GM19395 (cell line): ENCODE measurements around the gene ATP10B.

Experiments
- ATAC-seq: cut with Tn5 transposase; IDR thresholded peaks from one replicate; pipeline ENCODE4 v1.9.1; 2021; ENCODE audit warnings: mild to moderate bottlenecking, moderate library complexity; ENCODE audit not compliant: unreplicated experiment

ATP10B gene

DNA sequence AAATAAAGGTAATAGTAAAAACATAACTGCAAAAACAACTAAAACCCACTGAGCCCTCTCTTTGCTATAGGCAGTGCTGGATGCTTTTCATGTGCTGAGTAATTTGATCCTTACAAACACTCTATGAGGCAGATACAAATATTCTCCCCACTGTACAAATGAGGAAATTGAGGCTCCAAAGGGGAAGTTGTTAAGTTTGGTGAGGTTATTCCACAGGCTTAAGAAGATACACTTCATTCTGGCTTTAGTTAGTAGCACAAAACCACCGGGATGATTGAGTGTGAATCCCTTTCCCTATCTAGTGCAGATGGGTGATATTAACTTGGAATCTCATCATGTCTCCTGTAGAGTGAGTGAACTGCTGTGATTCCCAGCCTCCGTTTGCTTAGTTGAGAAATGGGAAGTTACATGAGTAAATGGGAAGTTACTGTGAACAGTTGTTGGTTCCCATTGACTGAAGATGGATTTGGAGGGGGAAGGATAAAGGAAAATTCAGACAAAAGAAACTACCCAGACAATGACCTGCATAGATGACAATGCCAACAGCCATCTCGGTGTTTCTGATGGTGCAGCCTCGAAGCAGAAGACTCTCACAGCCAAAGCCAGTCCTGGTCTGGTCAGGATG is 208.3 kb downstream of the ATP10B start:
- ATAC-seq = no peak

- no peak for ATAC-seq
These were observed 210.6 kb downstream of the ATP10B start for GRCh38 chr5:160641405-160641804.

GRCh38 chr5:160640406-160640805 is 211.6 kb downstream of the ATP10B start:
- no peak for ATAC-seq

- no peak for ATAC-seq
These were observed 213.8 kb downstream of the ATP10B start for GRCh38 chr5:160638161-160638742.

DNA sequence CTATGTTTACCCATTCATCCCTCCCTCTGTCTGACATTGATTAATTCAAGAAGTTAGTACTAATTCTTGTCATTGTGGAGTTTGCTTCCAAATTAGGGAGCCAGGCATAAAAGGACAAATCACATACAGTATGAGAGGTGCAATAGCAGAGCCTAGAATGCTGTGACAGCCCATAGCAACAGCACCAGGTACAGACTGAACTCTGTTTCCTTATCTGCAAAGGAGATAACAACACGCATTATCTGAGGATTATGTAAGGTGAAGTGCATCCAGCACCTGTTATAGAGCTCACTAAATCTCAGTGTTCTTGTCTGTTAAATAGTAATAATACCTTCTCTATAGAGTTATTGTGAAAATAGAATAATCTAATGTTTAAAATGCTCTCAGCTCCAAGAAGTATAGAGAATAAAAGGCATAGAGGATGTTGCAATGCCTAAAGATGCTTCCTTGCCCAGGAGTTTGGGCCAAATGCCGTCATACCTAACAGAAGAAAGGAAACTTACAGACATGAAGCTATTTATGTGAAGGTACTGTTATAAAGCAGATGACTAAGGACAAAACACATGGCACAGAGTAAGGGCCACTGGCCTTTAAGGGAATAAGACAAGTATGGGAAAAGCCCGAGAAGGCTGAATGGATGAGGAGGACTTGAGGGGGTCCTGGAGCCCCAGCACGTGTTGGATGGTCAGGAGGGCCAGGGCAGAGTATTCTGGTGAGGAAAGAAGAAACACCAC is 214.5 kb downstream of the ATP10B start:
- ATAC-seq = no peak

DNA sequence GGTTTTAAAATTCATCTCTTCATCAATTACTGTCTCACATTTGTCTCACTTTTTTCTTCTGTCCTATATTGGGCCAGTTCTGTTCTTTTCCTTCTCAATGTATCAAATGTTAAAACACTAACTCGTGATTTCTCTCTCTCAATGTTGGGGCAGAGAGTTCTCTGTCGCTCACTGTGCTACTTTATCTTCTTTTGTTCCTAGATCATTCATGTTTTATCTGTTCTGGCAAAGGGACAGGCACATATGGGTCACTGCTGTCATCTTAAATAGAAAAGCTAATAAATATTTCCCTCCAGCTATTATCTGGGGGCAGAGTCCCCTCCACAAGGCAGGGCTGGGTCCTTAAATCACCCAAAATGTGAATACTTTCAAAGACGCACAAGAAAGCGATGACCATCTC is 216.3 kb downstream of the ATP10B start:
- ATAC-seq = no peak

DNA sequence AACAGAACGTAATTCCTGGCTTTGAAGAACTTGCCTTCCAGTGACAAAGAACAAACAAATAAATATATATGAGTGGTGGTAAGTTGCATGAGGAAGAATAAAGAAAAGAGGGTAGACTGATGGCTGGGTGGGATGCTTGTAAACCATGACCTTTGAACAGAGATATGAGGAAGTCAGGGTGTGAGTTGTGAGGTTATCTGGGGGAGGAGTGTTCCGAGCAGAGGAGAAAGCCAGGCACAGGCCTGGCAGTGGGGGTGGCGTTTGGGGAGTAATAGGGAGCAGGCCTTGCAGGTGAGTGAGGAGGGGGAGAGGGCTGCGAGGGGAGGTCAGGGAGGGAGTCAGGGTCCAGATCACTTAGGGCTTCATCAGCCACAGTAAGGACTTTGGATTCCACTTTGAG is 217.0 kb downstream of the ATP10B start:
- no peak for ATAC-seq

DNA sequence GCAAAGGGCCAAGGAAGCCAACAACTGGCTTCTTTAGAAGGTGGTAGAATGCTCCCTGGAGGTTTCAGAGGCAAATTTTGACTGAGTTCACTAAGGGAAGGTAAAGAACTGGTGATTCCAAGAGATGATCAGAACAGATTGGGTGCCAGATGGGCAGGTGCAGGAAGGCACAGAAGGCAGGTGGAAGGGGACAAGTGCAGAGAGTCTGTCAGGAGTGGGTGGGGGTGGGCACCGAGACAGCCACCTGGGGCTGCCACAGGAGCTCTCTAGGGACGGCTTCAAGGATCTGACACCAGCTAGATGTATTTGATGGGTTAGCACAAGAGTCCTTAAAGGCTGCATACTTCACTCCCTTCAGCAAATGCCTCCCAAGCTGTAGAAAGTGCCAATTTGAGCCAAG is 223.0 kb downstream of the ATP10B start:
- no peak for ATAC-seq

DNA sequence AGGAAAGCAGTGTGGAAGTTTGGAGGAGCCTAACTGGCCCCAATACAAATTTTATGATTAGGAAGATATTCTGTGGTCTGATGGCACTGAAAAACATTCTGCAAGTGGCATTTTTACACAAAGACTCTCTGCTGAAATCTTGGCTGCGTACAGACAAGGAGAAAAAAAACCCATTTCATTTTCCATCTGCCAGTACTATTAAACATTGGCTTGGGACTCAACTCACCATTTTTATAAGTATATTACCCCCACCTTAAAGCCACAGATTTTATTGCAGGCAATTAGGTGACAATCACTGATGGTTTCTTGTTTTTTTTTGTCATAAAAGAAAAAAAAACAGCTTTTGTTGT is 223.4 kb downstream of the ATP10B start:
- ATAC-seq = no peak

GRCh38 chr5:160627921-160628618 is 223.9 kb downstream of the ATP10B start:
- no peak for ATAC-seq

GRCh38 chr5:160626322-160626721 is 225.7 kb downstream of the ATP10B start:
- ATAC-seq = no peak

DNA sequence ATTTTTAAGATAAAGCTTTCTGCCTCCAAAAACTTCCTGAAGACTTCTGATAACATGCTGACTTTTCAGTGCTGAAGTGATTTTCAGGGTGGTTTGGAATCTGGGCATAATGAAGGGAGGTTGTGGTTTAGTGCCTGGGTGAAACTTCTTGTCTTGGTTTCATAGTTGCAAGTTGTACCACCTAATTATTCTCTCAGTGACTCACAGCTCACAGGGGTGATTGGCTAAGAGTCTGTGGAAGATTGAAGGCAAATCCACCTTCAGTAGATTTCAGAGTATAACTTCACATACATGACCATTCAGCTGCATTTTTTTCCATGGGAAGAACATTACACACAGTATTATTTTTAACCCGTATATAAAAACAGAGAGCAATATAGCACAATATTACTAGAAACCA is 230.5 kb downstream of the ATP10B start:
- no peak for ATAC-seq

- ATAC-seq = no peak
These were observed 231.6 kb downstream of the ATP10B start for GRCh38 chr5:160620401-160620800.

DNA sequence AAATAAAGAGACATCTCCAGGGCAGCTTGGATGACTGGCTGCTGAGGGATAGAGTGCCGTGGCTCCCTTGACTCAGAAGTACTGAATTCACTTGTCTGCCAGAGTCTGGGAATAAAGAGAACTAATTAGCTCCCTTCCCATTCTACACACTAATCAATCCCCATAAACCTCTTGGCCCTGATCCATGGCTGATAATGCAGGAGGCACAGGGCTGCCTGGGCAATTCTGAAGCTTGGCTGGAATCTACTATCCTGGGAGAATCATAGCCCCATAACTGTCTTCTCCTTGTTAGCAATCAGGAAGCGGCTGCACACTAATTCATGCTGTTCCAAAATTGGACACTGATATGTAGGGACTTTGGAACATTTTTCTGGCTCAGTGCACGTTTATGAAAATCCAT is 232.6 kb downstream of the ATP10B start:
- no peak for ATAC-seq

GRCh38 chr5:160618286-160618685 is 233.7 kb downstream of the ATP10B start:
- no peak for ATAC-seq

DNA sequence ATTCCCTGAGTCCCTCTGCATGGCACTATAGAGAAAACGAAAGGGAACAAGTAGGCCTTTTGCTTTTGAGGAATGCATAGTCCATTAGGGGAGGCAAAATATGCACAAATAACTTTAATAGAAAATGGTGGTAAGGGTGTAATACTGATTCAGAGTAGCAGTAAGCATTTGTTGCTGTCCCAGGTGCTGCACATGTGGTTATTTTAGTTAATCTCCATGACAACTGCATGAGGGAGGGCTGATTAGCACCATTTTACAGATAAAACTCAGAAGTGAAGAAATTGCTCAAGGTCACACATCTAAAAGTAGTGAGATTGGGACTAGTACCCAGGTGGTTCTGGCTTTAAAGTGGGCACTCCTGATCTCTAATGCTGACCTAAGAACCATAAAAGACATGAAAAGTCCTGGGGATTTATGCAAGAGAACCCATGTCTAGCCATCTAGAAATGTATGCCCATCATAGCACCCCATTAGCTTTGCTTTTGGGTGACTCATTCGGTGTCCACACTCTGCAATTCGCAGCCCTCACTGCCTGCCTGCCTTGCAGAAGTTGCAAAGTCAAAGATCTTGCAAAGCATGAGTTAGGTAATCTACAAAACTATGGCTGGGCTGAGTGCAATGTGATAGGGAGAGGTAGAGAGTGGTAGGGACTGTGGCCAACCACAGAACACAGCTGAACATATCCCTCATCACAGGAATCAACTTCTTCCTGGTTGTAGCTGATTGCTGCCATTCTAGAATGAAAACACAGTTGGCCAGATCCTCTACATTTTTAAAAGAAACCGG is 235.1 kb downstream of the ATP10B start:
- ATAC-seq = no peak

GRCh38 chr5:160614136-160614535 is 237.9 kb downstream of the ATP10B start:
- ATAC-seq = no peak

- ATAC-seq = no peak
These were observed 246.7 kb downstream of the ATP10B start for GRCh38 chr5:160605266-160605665.

DNA sequence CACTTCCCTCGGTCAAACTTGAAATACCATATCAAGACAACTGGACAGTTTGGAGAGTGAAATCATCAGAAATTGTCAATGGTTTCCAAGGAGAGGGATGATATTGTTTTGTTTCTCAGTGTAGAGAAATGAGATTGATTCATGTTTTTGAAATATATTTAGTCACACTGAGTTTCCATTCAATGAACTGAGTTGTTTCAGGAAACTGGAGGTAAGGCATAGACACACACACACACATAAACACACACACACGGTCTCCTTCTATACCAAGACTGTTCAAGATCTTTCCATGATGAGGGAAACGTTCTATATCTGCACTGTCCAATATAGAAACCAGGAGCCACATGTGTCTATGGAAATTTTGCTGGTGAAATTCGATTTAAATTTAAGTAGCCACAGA is 247.5 kb downstream of the ATP10B start:
- no peak for ATAC-seq

DNA sequence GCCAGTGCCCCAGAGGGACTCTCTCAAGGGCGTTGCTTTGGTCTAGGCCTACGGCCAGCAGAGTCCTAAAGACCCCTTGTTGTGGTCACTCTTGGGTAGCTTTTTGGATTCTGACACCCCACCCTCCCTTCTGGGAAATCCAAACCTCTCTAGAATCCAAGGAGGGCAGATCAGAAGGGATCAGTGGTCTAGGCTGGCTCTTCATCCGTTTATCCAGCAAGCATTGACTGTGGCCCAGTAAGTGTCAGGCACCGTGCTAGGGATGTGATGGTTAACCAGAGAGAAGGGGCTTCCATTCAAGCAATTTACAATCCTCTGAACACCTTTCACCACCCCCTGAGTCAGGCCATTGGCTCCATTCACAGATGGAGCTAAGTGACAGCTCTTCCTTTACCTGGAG is 249.3 kb downstream of the ATP10B start:
- ATAC-seq = no peak

DNA sequence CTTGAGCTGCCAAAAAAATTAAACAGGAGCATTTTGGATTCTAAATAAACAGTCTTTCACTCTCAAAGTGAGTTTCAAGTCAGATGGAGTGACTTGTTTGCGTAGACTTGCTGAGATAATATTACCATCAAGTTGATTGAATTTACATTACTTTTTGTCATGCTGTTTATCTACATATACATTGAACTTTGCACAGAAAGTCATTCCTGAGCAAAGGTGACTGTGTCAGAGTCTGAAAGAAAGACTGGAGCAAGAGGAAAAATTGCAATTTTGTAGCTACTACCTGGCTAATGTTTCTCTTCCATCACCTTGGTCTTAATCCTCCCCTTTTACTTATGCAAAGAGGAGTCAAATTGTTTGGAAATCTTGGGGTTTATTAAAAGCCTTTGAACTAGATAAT is 251.0 kb downstream of the ATP10B start:
- no peak for ATAC-seq
